Activated CD4-positive, alpha-beta T cell treated with anti-CD3 and anti-CD28 coated beads, Interleukin-2, amount 50 U/mL, for 1 hour (primary cell): ENCODE results near the gene CHRDL1.

Experiments used
- DNase-seq: peaks from one replicate; pipeline ENCODE4 v3.0.0-alpha.2; 2020

Gene CHRDL1

DNA sequence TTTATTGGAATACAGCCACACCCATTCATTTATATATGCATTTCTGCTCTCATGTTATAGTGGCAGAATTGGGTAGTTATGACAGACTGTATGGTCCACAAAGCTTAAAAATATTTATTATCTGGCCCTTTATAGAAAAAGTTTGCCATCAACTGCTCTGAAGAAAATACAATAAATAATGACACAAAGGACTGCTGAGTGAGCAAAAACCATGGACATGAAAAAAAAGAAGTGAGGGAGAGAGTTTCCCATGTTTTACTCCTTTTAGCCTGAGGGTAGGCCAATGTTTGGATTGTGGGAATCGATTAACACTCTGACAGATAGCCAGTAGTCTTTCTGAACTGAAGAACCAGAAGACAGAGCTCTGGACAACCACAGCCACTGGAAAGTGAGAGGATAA is 149.2 kb downstream of the CHRDL1 start:
- DNase-seq, result no peak
